ENCODE measurements around the gene AGRN.
"Not testable (repeated sequence)": the region's sequence is repeated elsewhere in the genome, so short reads cannot be mapped to it uniquely, and the experiment has no call there.

Gene AGRN

DNA sequence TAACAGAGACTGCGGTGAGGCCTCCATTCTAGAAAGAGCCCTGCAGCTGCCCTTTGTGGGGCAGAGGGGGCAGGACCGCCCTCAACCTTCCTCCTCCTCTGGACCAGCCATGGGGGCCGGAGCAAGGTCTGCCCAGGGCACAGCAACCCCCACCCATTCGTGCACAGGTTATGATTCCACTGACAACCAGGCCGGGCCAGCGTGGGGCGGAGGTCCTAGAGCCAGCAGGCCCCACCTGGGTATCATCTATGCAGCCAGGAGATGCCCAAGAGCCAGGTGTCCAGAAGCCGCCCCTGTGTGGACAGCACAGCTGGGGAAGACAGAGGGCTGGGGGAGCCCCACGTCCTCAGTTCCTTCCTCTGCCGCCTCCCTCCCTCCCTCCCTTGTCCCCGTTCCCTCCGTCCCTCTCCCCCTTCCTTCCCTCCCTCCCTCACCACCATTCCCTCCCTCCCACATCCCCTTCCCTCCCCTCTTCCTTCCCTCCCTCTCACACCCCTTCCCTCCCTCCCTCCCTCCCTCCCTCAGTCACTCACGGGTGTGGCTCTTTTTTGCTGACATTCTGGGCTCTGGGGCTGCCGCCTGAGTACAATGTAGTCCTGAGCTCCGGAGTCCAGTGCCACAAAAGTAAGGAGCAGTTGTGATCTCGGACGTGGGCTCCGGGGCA is 41.9 kb downstream of the AGRN start:
- H3K4me1 ChIP-seq (ENCODE audit: control insufficient read depth, insufficient read depth, low read length, poor library complexity, severe bottlenecking), result peaks cover 35% of the 10 kb centered on the region
- H3K27me3 ChIP-seq (replicated peaks; ENCODE audit: control insufficient read depth, insufficient read depth, low read length, poor library complexity, severe bottlenecking), result peaks cover 59% of the 10 kb centered on the region
- H3K36me3 ChIP-seq (ENCODE audit: control insufficient read depth, insufficient read depth, low read length), result no peaks in the 10 kb centered on the region
- no peak for DNase-seq
- no peak overlapping the region for H3K27ac ChIP-seq (ENCODE audit: insufficient read depth, low read length, poor library complexity, severe bottlenecking)
- no peaks in the 10 kb centered on the region for H3K9me3 ChIP-seq (ENCODE audit: control insufficient read depth, low read length)
- no peak overlapping the region for H3K4me3 ChIP-seq (ENCODE audit: insufficient read depth, low read depth, low read length, poor library complexity, severe bottlenecking)

DNA sequence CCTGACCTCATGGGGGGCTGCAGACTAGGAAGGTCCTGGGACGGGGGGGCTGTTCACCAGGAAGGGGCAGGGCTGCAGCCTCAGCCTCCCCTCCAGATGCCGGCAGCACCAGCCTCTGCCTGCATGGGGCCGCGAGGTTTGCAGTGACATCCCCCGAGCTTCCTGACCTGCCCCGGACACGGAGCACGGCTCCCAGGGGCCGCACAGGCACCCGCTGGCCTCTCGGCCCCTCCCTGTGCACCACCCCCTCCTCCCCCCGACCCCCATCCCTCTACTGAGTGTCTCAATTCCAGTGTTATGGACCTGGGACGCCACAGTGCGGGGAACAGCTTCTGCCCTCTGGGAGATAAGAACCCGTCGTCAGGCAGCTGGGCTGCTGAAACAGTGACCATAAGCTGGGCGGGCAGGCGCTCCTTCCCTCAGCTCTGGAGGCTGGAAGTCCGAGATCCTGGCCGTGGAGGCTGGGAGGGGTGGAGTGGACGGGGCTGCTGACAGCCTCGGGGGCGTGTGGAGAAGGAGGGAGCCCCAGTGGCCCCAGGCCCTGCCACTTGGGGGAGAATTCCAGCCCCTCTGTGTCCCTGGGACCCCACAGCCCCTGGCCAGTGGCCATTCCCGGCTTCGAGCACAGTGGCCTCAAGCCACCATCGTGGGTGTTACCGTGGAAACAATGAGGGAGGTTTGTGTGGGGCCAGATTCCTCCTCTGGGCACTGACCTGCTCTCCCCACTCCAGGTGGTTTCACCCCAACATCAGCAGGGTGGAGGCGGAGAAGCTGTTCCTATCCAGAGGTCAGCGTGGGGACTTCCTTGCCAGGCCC is 42.6 kb downstream of the AGRN start:
- Histone ChIP-seq H3K4me3 (ENCODE audit: insufficient read depth, low read depth, low read length, poor library complexity, severe bottlenecking) (no peak overlapping the region), H3K36me3 (ENCODE audit: control insufficient read depth, insufficient read depth, low read length) (no peaks in the 10 kb centered on the region), H3K27ac (ENCODE audit: insufficient read depth, low read length, poor library complexity, severe bottlenecking) (no peak overlapping the region), H3K4me1 (ENCODE audit: control insufficient read depth, insufficient read depth, low read length, poor library complexity, severe bottlenecking) (peaks cover 35% of the 10 kb centered on the region), H3K27me3 (replicated peaks; ENCODE audit: control insufficient read depth, insufficient read depth, low read length, poor library complexity, severe bottlenecking) (peaks cover 59% of the 10 kb centered on the region), H3K9me3 (ENCODE audit: control insufficient read depth, low read length) (no peaks in the 10 kb centered on the region)
- no peak for DNase-seq

DNA sequence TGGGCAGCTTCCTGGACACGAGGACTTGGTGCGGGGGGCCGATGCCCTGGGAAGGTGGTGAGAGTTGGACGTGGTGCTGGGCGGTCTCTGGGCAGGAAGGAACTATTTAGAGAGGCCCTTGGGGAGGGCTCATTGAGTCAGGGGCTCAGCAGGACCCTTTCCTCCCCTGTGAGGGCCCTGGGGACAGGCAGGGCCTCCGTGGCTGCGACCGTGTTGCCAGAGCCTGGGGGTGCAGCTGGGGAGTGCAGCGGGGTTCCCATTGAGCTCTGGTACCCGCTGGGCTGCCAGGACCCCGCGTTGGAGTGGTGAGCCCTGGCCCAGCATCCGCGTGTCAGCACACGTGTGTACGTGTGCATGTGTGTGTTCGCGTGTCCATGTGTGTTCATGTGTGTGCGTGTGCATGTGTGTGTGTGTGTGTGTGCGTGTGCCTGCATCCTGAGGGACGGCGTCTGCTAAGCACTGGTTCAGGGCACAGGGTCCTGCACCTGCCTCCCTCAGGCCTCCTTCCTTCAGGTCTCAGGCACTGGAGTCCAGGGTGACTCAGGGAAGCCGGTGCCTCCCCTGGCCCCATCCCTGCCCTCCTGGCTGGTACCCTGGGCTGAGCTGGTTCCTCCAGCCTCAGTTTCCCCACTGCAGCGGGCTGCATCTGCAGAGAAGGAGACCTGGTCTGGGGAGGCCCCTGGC is 43.5 kb downstream of the AGRN start:
- Histone ChIP-seq H3K27me3 (replicated peaks; ENCODE audit: control insufficient read depth, insufficient read depth, low read length, poor library complexity, severe bottlenecking) (peaks cover 53% of the 10 kb centered on the region), H3K36me3 (ENCODE audit: control insufficient read depth, insufficient read depth, low read length) (no peaks in the 10 kb centered on the region), H3K9me3 (ENCODE audit: control insufficient read depth, low read length) (no peaks in the 10 kb centered on the region), H3K4me3 (ENCODE audit: insufficient read depth, low read depth, low read length, poor library complexity, severe bottlenecking) (no peak overlapping the region), H3K27ac (ENCODE audit: insufficient read depth, low read length, poor library complexity, severe bottlenecking) (no peak overlapping the region), H3K4me1 (ENCODE audit: control insufficient read depth, insufficient read depth, low read length, poor library complexity, severe bottlenecking) (peaks cover 37% of the 10 kb centered on the region)
- DNase-seq, result no peak

DNA sequence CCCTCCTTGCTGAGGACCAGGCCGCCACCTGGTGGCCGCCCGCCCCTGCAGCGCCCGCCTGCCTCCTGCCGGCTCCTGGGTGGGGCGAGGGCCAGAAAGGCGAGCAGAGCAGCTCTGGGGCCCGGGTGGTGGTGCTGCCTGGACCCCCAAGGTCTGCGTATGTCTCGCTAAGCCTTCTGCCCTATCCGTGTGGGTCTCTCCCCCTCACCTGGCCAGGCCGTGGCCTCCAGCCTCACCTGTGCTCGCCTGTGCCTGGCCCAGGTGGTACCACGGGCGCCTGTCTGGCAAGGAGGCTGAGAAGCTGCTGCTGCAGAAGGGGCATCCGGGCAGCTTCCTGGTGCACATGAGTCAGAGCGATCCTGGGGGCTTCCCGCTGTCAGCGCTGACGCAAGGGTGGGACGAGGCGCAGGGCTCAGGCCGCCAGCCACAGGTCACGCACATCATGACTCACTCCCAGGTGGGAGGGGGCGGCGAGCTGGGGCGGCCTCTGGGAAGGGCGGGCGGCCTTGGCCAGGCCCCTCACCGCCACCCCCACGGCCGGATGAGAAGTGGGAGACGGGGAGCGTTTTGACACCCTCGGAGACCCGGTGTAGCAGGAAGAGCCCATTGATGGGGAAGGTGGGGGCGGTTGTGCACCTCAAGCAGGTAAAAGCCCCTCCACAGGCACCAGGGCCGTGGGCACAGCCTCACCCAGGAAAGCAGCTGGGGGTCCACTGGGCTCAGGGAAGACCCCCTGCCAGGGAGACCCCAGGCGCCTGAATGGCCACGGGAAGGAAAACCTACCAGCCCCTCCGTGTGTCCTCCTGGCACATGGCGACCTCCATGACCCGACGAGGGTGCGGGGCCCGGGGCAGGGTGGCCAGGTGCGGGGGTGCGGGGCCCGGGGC is 44.3 kb downstream of the AGRN start:
- Histone ChIP-seq H3K4me3 (ENCODE audit: insufficient read depth, low read depth, low read length, poor library complexity, severe bottlenecking) (no peak overlapping the region), H3K27ac (ENCODE audit: insufficient read depth, low read length, poor library complexity, severe bottlenecking) (no peak overlapping the region), H3K9me3 (ENCODE audit: control insufficient read depth, low read length) (no peaks in the 10 kb centered on the region), H3K27me3 (replicated peaks; ENCODE audit: control insufficient read depth, insufficient read depth, low read length, poor library complexity, severe bottlenecking) (peaks cover 46% of the 10 kb centered on the region), H3K4me1 (ENCODE audit: control insufficient read depth, insufficient read depth, low read length, poor library complexity, severe bottlenecking) (peaks cover 33% of the 10 kb centered on the region), H3K36me3 (ENCODE audit: control insufficient read depth, insufficient read depth, low read length) (no peaks in the 10 kb centered on the region)
- peak; percentile 65 to 82 (median 81) for DNase-seq

DNA sequence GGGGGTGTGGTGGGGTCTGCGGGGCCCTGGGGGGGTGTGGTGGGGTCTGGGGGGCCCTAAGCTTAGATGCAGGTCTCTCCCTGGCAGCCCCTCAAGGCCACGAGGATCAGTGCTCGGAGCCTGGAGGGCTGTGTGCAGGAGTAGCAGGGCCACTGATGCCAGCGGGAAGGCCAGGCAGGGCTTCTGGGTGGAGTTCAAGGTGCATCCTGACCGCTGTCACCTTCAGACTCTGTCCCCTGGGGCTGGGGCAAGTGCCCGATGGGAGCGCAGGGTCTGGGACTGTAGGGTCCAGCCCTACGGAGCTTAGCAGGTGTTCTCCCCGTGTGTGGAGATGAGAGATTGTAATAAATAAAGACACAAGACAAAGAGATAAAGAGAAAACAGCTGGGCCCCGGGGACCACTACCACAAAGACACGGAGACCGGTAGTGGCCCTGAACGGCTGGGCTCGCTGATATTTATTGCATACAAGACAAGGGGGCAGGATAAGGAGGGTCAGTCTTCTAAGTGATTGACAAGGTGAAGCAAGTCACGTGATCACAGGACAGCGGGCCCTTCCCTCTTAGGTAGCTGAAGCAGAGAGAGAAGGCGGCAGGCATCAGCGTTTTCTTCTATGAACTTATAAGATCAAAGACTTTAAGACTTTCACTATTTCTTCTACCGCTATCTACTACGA is 45.5 kb downstream of the AGRN start:
- H3K4me1 ChIP-seq (ENCODE audit: control insufficient read depth, insufficient read depth, low read length, poor library complexity, severe bottlenecking), result peaks cover 28% of the 10 kb centered on the region
- peaks cover 33% of the 10 kb centered on the region for H3K27me3 ChIP-seq (replicated peaks; ENCODE audit: control insufficient read depth, insufficient read depth, low read length, poor library complexity, severe bottlenecking)
- H3K27ac ChIP-seq (ENCODE audit: insufficient read depth, low read length, poor library complexity, severe bottlenecking), result no peak overlapping the region
- DNase-seq, result no peak
- no peaks in the 10 kb centered on the region for H3K9me3 ChIP-seq (ENCODE audit: control insufficient read depth, low read length)
- no peak overlapping the region for H3K4me3 ChIP-seq (ENCODE audit: insufficient read depth, low read depth, low read length, poor library complexity, severe bottlenecking)
- no peaks in the 10 kb centered on the region for H3K36me3 ChIP-seq (ENCODE audit: control insufficient read depth, insufficient read depth, low read length)

DNA sequence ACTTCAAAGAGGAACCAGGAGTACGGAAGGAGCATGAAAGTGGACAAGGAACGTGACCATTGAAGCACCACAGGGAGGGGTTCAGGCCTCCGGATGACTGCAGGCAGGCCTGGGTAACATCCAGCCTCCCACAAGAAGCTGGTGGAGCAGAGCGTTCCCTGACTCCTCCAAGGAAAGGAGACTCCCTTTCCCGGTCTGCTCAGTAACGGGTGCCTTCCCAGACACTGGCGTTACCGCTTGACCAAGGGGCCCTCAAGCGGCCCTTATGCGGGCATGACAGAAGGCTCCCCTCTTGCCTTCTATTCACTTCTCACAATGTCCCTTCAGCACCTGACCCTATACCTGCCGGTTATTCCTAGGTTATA is 46.0 kb downstream of the AGRN start:
- H3K27ac ChIP-seq (ENCODE audit: insufficient read depth, low read length, poor library complexity, severe bottlenecking); H3K36me3 ChIP-seq (ENCODE audit: control insufficient read depth, insufficient read depth, low read length); DNase-seq; H3K4me3 ChIP-seq (ENCODE audit: insufficient read depth, low read depth, low read length, poor library complexity, severe bottlenecking); H3K9me3 ChIP-seq (ENCODE audit: control insufficient read depth, low read length): not testable (repeated sequence)
- H3K27me3 ChIP-seq (replicated peaks; ENCODE audit: control insufficient read depth, insufficient read depth, low read length, poor library complexity, severe bottlenecking), result peaks cover 30% of the 10 kb centered on the region
- H3K4me1 ChIP-seq (ENCODE audit: control insufficient read depth, insufficient read depth, low read length, poor library complexity, severe bottlenecking), result peaks cover 28% of the 10 kb centered on the region

DNA sequence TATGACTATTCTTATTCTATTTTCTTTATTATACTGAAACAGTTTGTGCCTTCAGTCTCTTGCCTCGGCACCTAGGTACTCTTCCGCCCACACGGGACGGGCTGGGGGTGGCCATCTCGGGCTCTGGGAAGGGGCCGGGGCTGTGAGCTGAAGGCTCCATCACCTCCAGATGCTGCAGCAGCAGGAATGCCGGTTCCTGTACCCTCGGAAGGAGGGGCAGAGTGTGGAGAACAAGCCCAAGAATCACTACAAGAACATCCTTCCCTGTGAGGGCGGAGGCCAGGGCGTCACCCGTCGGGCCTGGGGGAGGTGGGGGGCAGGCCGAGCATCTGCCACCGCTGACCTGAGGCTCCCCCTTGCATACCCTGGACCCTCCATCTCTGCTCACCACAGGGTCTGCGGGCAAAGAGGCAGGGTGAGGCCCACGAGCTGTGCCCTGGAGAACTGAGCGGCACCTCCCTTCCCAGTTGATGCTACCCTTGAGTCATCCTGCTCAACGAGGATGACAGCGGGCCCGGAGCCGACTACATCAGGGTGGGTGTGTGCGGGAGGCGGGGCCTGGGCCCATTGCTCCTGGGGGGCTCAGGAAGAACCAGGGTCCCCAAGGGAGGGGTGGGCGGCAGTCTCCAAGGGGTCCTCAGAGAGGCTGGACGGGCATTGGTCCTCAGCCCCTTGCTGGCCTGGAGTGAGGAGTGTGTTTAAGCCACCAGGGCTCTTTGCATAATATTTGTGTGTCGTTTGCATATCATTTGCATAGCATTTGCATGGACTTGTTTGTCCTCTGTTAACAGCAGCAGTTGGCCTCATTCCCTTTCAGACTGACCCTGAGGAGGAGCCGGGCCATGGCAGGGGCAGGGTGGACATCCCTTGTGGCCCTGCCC is 46.7 kb downstream of the AGRN start:
- Histone ChIP-seq H3K36me3 (ENCODE audit: control insufficient read depth, insufficient read depth, low read length) (no peaks in the 10 kb centered on the region), H3K27me3 (replicated peaks; ENCODE audit: control insufficient read depth, insufficient read depth, low read length, poor library complexity, severe bottlenecking) (peaks cover 23% of the 10 kb centered on the region), H3K9me3 (ENCODE audit: control insufficient read depth, low read length) (no peaks in the 10 kb centered on the region), H3K27ac (ENCODE audit: insufficient read depth, low read length, poor library complexity, severe bottlenecking) (no peak overlapping the region), H3K4me3 (ENCODE audit: insufficient read depth, low read depth, low read length, poor library complexity, severe bottlenecking) (no peak overlapping the region), H3K4me1 (ENCODE audit: control insufficient read depth, insufficient read depth, low read length, poor library complexity, severe bottlenecking) (peaks cover 28% of the 10 kb centered on the region)
- DNase-seq, result no peak

DNA sequence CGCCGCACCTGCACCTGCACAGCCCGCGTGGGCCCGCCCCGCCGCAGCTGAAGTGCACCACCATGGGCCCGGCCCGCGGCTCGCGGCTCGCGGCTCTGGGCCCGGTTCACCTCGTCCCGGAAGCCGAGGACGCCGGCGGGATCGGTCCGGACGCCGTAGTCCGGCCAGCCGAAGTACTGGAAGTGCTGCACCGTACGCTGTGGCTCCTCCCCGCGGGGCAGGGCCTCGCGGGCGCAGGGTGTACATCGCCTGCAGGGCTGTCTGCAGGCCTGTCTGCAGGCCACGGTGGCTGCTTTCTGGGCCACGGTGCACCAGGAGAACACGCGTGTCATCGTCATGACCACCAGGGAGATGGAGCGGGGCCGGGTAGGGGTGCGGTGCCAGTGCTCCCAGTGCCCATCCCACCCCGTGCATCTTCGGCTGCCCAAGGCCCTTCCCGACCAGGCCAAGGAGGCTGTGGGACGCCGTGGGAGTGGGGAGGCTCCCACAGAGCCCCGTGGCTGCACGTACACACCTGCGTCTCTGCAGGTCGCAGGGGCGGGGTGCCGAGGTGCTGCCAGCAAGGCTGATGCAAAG is 47.5 kb downstream of the AGRN start:
- DNase-seq, result no peak
- H3K36me3 ChIP-seq (ENCODE audit: control insufficient read depth, insufficient read depth, low read length), result no peaks in the 10 kb centered on the region
- peaks cover 16% of the 10 kb centered on the region for H3K27me3 ChIP-seq (replicated peaks; ENCODE audit: control insufficient read depth, insufficient read depth, low read length, poor library complexity, severe bottlenecking)
- no peak overlapping the region for H3K4me3 ChIP-seq (ENCODE audit: insufficient read depth, low read depth, low read length, poor library complexity, severe bottlenecking)
- H3K27ac ChIP-seq (ENCODE audit: insufficient read depth, low read length, poor library complexity, severe bottlenecking), result no peak overlapping the region
- peaks cover 25% of the 10 kb centered on the region for H3K4me1 ChIP-seq (ENCODE audit: control insufficient read depth, insufficient read depth, low read length, poor library complexity, severe bottlenecking)
- H3K9me3 ChIP-seq (ENCODE audit: control insufficient read depth, low read length), result no peaks in the 10 kb centered on the region
